GM12878 (cell line): ENCODE data around the gene SLC17A6. TPM values are rescaled to one million over a fixed set of nuclear protein-coding genes. Genes with fewer than 3 reads are reported as not detected.

Experiments used
- ATAC-seq: fragments of 200-7000 bp; cut with Tn5 transposase; 3 replicates; pipeline ENCODE4 v1.9.1; 2020; ENCODE audit warnings: mild to moderate bottlenecking, moderate library complexity
- BruUV-seq: library from RNA; stranded (reverse); fragments of 400-500 nt; replicated peaks from 2 replicates; lab custom pipeline; 2021; lab: Mats Ljungman, UMichigan
- CTCF ChIA-PET: fragments of 300-600 bp; sonication (Branson Sonifier 250); formaldehyde crosslinking; extraction: SDS; loops from one replicate; lab custom pipeline; 2021; ENCODE audit warnings: inconsistent platforms; lab: Yijun Ruan, JAX
- POLR2A ChIA-PET: fragments of 350-600 bp; formaldehyde crosslinking; extraction: SDS; loops from one replicate; lab custom pipeline; 2021; ENCODE audit warnings: inconsistent platforms; lab: Charles Lee
- RAD21 ChIA-PET: fragments of 300-600 bp; sonication (Branson Sonifier 250); formaldehyde crosslinking; loops from one replicate; lab custom pipeline; 2023; ENCODE audit warnings: antibody characterized with exemption; ENCODE audit not compliant: unreplicated experiment; lab: Charles Lee
- SMC1A ChIA-PET: fragments of 300-600 bp; sonication (Branson Sonifier 250); formaldehyde crosslinking; loops from one replicate; lab custom pipeline; 2023; ENCODE audit not compliant: unreplicated experiment, uncharacterized antibody; lab: Charles Lee
- DNase-seq: peaks from one replicate; pipeline ENCODE4 v3.0.0-alpha.2; 2011; ENCODE audit warnings: low read depth, low spot score
- FAIRE-seq: peaks from 3 replicates; lab custom pipeline; 2011; peaks lifted over from hg19 to GRCh38; lab: Jason Lieb, UNC
- H2AFZ ChIP-seq: 2 replicates; pipeline ENCODE4 v1.6.0; 2011; ENCODE audit warnings: low read depth, low read length, control low read depth; ENCODE audit not compliant: control insufficient read depth
- H3K27ac ChIP-seq: 2 replicates; pipeline ENCODE4 v1.5.1; 2011; ENCODE audit warnings: control low read depth; ENCODE audit not compliant: control insufficient read depth, insufficient read depth
- H3K27me3 ChIP-seq, 2 experiments: replicated peaks in 1 of 2; 2 replicates each; pipeline versions ENCODE4 v1.6.0 to v1.6.1; 2011; ENCODE audit warnings: low read length in 1 of 2; ENCODE audit not compliant: control insufficient read depth in 2 of 2, insufficient read depth in 2 of 2
- H3K36me3 ChIP-seq, 2 experiments: 2 replicates each; pipeline ENCODE4 v1.5.1; 2011; ENCODE audit warnings: low read length in 1 of 2; ENCODE audit not compliant: control insufficient read depth in 2 of 2, insufficient read depth in 2 of 2
- H3K4me1 ChIP-seq: 2 replicates; pipeline ENCODE4 v1.6.1; 2011; ENCODE audit warnings: mild to moderate bottlenecking, low read length, moderate library complexity, mixed read lengths; ENCODE audit not compliant: control insufficient read depth, insufficient read depth
- H3K4me2 ChIP-seq: 2 replicates; pipeline ENCODE4 v1.6.0; 2011; ENCODE audit warnings: control low read depth; ENCODE audit not compliant: control insufficient read depth, insufficient read depth
- H3K4me3 ChIP-seq: fragments of 200-600 bp; sonication (generic); 2 replicates; pipeline ENCODE4 v1.5.1; 2016
- H3K79me2 ChIP-seq: 2 replicates; pipeline ENCODE4 v1.6.0; 2011; ENCODE audit warnings: low read length; ENCODE audit not compliant: control insufficient read depth, insufficient read depth
- H3K9ac ChIP-seq: 2 replicates; pipeline ENCODE4 v1.8.0; 2011; ENCODE audit warnings: low read length, control low read depth, mixed read lengths; ENCODE audit not compliant: control insufficient read depth, insufficient read depth
- H3K9me3 ChIP-seq: replicated peaks from 3 replicates; pipeline ENCODE4 v1.5.1; 2011; ENCODE audit warnings: mild to moderate bottlenecking, low read length; ENCODE audit not compliant: control insufficient read depth, insufficient read depth
- H4K20me1 ChIP-seq: 2 replicates; pipeline ENCODE4 v1.6.0; 2011; ENCODE audit not compliant: control insufficient read depth, insufficient read depth
- BHLHE40 ChIP-seq, 2 experiments: fragments of 450-650 bp in 1 of 2; IDR thresholded peaks; 2 replicates each; pipeline ENCODE4 v1.6.1; 2011 to 2017; ENCODE audit warnings: low read depth in 2 of 2, borderline replicate concordance in 1 of 2, improper control_type of control experiment in 1 of 2, low read length in 1 of 2, mild to moderate bottlenecking in 1 of 2
- CREM ChIP-seq: IDR thresholded peaks from 2 replicates; pipeline ENCODE4 v1.6.1; 2014; ENCODE audit warnings: antibody characterized with exemption, low read depth
- ETV6 ChIP-seq, 2 experiments: fragments of 450-650 bp in 1 of 2; IDR thresholded peaks in 1 of 2; conservative IDR thresholded peaks in 1 of 2; 2 replicates each; pipeline ENCODE4 v1.6.1; 2014; ENCODE audit warnings: antibody characterized with exemption in 1 of 2, borderline replicate concordance in 1 of 2, low read depth in 1 of 2, mild to moderate bottlenecking in 1 of 2, moderate library complexity in 1 of 2
- FOXM1 ChIP-seq: IDR thresholded peaks from 2 replicates; pipeline ENCODE4 v1.6.1; 2012; ENCODE audit warnings: low read depth, mild to moderate bottlenecking, inconsistent platforms, low read length, moderate library complexity
- HDGF ChIP-seq: fragments of 450-650 bp; IDR thresholded peaks from 2 replicates; pipeline ENCODE4 v1.6.1; 2016; ENCODE audit warnings: antibody characterized with exemption
- SMAD5 ChIP-seq: IDR thresholded peaks from 2 replicates; pipeline ENCODE4 v1.6.1; 2016; ENCODE audit warnings: antibody characterized with exemption, low read depth
- TARDBP ChIP-seq: IDR thresholded peaks from 2 replicates; pipeline ENCODE4 v1.6.1; 2016; ENCODE audit warnings: borderline replicate concordance
- YY1 ChIP-seq: IDR thresholded peaks from 2 replicates; pipeline ENCODE4 v1.6.1; 2011; ENCODE audit warnings: low read depth, mild to moderate bottlenecking, low read length
- WGBS: methylation state at CpG from one replicate; pipeline ENCODE4 v1.1.6; 2016; ENCODE audit warnings: low lambda C conversion rate; ENCODE audit not compliant: insufficient replicate concordance, insufficient coverage; ENCODE audit errors: missing lambda C conversion rate; 5-methylcytosine and 5-hydroxymethylcytosine counted together
- in situ Hi-C: fragments of 300-500 bp; cut with MboI; formaldehyde crosslinking; loops from 9 replicates; pipeline ENCODE4 v1.14.3; 2018; ENCODE audit warnings: mixed read lengths
- intact Hi-C: fragments of 100-400 bp; cut with micrococcal nuclease; formaldehyde crosslinking; loops from one replicate; pipeline ENCODE4 v1.14.2; 2022; ENCODE audit not compliant: unreplicated experiment
- polyA plus RNA-seq, 11 experiments: library from polyadenylated mRNA; depleted of rRNA in 4 of 11; unstranded in 6 of 11; stranded (reverse) in 5 of 11; fragments of >200 nt; fragmentation: Nextera tagmentation in 4 of 11; fragmentation: Illumina TruSeq in 1 of 11; extraction: Ambion mirVana in 4 of 11; extraction: Trizol in 1 of 11; gene quantifications; 1 replicate in 1 of 11; 2 replicates in 10 of 11; pipeline versions ENCODE4 v1.2.1 to v1.2.3, GENCODE V29; 2011 to 2016; ENCODE audit warnings: inconsistent platforms in 2 of 11, missing spikeins in 2 of 11, low read depth in 1 of 11
- total RNA-seq, 4 experiments: library from RNA; depleted of rRNA in 3 of 4; stranded (reverse); fragments of >200 nt in 3 of 4; fragmentation: Illumina TruSeq in 1 of 4; extraction: Trizol in 1 of 4; gene quantifications; 2 replicates each; pipeline versions ENCODE4 v1.2.1 to v1.2.3, GENCODE V29; 2013 to 2021

Gene SLC17A6
- total and polyA plus RNA-seq, 10 of the 15 experiments (the other 5 are each of a cell fraction or from before 2014, with no cell fraction given): not detected

- TF ChIP-seq TARDBP (no peak), HDGF (no peak), CREM (no peak)
Measured at GRCh38 chr11:22340701-22341587, 2.8 kb downstream of the SLC17A6 start (continued).

- H3K9ac ChIP-seq: no peak overlapping the region
- no peak overlapping the region for H3K4me2 ChIP-seq
- ChIA-PET CTCF (no interaction called here), POLR2A (interaction anchor here (0.5 kb wide), 1 partner anchor 130 kb away, joined by 4 read pairs; no protein-coding TSS in a partner anchor), SMC1A (no interaction called here), RAD21 (no interaction called here)
- H4K20me1 ChIP-seq: no peaks in the 10 kb centered on the region
- no peaks in the 10 kb centered on the region for H3K36me3 ChIP-seq
- no peak for FAIRE-seq
- BruUV-seq: no TSS peak
- no peak overlapping the region for H2AFZ ChIP-seq
- no peak overlapping the region for H3K27ac ChIP-seq
- H3K27me3 ChIP-seq: peaks cover 22 to 38% of the 10 kb centered on the region in 2 experiments
- no peaks in the 10 kb centered on the region for H3K79me2 ChIP-seq
- in situ Hi-C loops: no loop called here
- H3K9me3 ChIP-seq: no peaks in the 10 kb centered on the region
- DNase-seq: no peak
- 27% methylated on average over 23 of the region's 23 CpGs for WGBS
- H3K4me3 ChIP-seq: no peak overlapping the region
- TF ChIP-seq ETV6 (conservative IDR thresholded peaks at IDR 0.05 in 1 of 2, IDR thresholded peaks at IDR 0.05 in 1 of 2; ENCODE audit: borderline replicate concordance in 1 of 2, low read depth in 1 of 2): no peak
- no peak for TF ChIP-seq SMAD5
- TF ChIP-seq BHLHE40 (IDR thresholded peaks at IDR 0.05; ENCODE audit: borderline replicate concordance in 1 of 2, low read depth in 2 of 2, low read length in 1 of 2): peak in 1 of 2 experiments; percentile 48; a peak in 2 of 4 replicates
- TF ChIP-seq YY1: no peak
- TF ChIP-seq FOXM1: no peak
- intact Hi-C loops: no loop called here
- ATAC-seq: peak; percentile 42
- no peaks in the 10 kb centered on the region for H3K4me1 ChIP-seq
Measured at GRCh38 chr11:22341588-22341931, 3.4 kb downstream of the SLC17A6 start.
